Endothelial cell of umbilical vein (primary cell): ENCODE measurements around the gene PDE4B. TPM values are rescaled to one million over a fixed set of nuclear protein-coding genes. Genes with fewer than 3 reads are reported as not detected.

Experiments used
- BruUV-seq: library from RNA; stranded (reverse); fragments of 400-500 nt; replicated peaks from 2 replicates; lab custom pipeline; 2021; lab: Mats Ljungman, UMichigan
- CTCF ChIA-PET: fragments of 300-600, 350-600 bp; sonication (Branson Sonifier 250); formaldehyde crosslinking; loops from one replicate; lab custom pipeline; 2021; ENCODE audit warnings: antibody characterized with exemption, inconsistent platforms; lab: Charles Lee
- POLR2A ChIA-PET: fragments of 300-600, 350-600 bp; sonication (Branson Sonifier 250); formaldehyde crosslinking; loops from one replicate; lab custom pipeline; 2021; ENCODE audit warnings: antibody characterized with exemption, inconsistent platforms; lab: Charles Lee
- DNase-seq: peaks from one replicate; pipeline ENCODE4 v3.0.0-alpha.2; 2011; ENCODE audit warnings: low read depth, low spot score
- FAIRE-seq: peaks from 2 replicates; lab custom pipeline; 2011; peaks lifted over from hg19 to GRCh38; lab: Jason Lieb, UNC
- H2AFZ ChIP-seq: 2 replicates; pipeline ENCODE4 v1.6.0; 2012; ENCODE audit warnings: low read depth, low read length, control low read depth, inconsistent platforms
- H3K27ac ChIP-seq: 2 replicates; pipeline ENCODE4 v1.5.1; 2011; ENCODE audit warnings: low read depth, mild to moderate bottlenecking, control low read depth, low read length, moderate library complexity; ENCODE audit not compliant: insufficient read depth
- H3K27me3 ChIP-seq, 2 experiments: 2 replicates each; pipeline versions ENCODE4 v1.6.0 to v1.6.1; 2011; ENCODE audit warnings: low read length in 2 of 2, mixed read lengths in 1 of 2; ENCODE audit not compliant: control insufficient read depth in 2 of 2, insufficient read depth in 2 of 2
- H3K36me3 ChIP-seq, 2 experiments: 2 replicates in 1 of 2; 3 replicates in 1 of 2; pipeline ENCODE4 v1.5.1; 2011; ENCODE audit warnings: low read length in 2 of 2, mild to moderate bottlenecking in 1 of 2, moderate library complexity in 1 of 2; ENCODE audit not compliant: control insufficient read depth in 2 of 2, insufficient read depth in 2 of 2; ENCODE audit errors: extremely low read depth in 1 of 2
- H3K4me1 ChIP-seq: 3 replicates; pipeline ENCODE4 v1.5.1; 2011; ENCODE audit warnings: mild to moderate bottlenecking, low read length; ENCODE audit not compliant: control insufficient read depth, insufficient read depth; ENCODE audit errors: extremely low read depth
- H3K4me2 ChIP-seq: 2 replicates; pipeline ENCODE4 v1.6.1; 2011; ENCODE audit warnings: low read length, control low read depth, mixed read lengths; ENCODE audit not compliant: insufficient read depth
- H3K4me3 ChIP-seq, 3 experiments: fragments of 200-600 bp in 1 of 3; sonication (generic), shearing (Covaris generic) in 1 of 3; replicated peaks in 1 of 3; 2 replicates each; pipeline ENCODE4 v1.5.1; 2011 to 2016; ENCODE audit warnings: control low read depth in 3 of 3, low read length in 3 of 3, mild to moderate bottlenecking in 2 of 3, inconsistent platforms in 1 of 3, low read depth in 1 of 3, moderate library complexity in 1 of 3; ENCODE audit not compliant: insufficient read depth in 1 of 3
- H3K79me2 ChIP-seq: 2 replicates; pipeline ENCODE4 v1.6.0; 2012; ENCODE audit warnings: low read length, inconsistent platforms; ENCODE audit not compliant: control insufficient read depth, insufficient read depth
- H3K9ac ChIP-seq: replicated peaks from 2 replicates; pipeline ENCODE3; 2011; ENCODE audit warnings: low read length, control low read depth; ENCODE audit not compliant: insufficient read depth; ENCODE audit errors: extremely low read depth
- H3K9me1 ChIP-seq: replicated peaks from 3 replicates; pipeline ENCODE4 v1.6.0; 2011; ENCODE audit warnings: mild to moderate bottlenecking, low read length; ENCODE audit not compliant: control insufficient read depth, insufficient read depth; ENCODE audit errors: extremely low read depth
- H3K9me3 ChIP-seq: replicated peaks from 2 replicates; pipeline ENCODE4 v1.5.1; 2012; ENCODE audit warnings: low read length, inconsistent platforms; ENCODE audit not compliant: control insufficient read depth, insufficient read depth
- H4K20me1 ChIP-seq: replicated peaks from 2 replicates; pipeline ENCODE3; 2011; ENCODE audit warnings: mild to moderate bottlenecking, low read length; ENCODE audit not compliant: control insufficient read depth, insufficient read depth; ENCODE audit errors: extremely low read depth
- EZH2 ChIP-seq: IDR thresholded peaks from 2 replicates; pipeline ENCODE4 v1.6.1; 2012; ENCODE audit warnings: borderline replicate concordance, low read depth, mild to moderate bottlenecking, moderate library complexity, low read length, inconsistent platforms; ENCODE audit not compliant: severe bottlenecking
- GATA2 ChIP-seq: IDR thresholded peaks from 2 replicates; pipeline ENCODE4 v1.7.0; 2011; ENCODE audit warnings: low read depth, mild to moderate bottlenecking, moderate library complexity, mixed read lengths, low read length; ENCODE audit not compliant: insufficient read length, insufficient read depth
- JUN ChIP-seq: IDR thresholded peaks from 2 replicates; pipeline ENCODE4 v1.6.1; 2011; ENCODE audit warnings: borderline replicate concordance, low read depth; ENCODE audit not compliant: insufficient read length, insufficient read depth
- POLR2AphosphoS5 ChIP-seq: IDR thresholded peaks from 2 replicates; pipeline ENCODE4 v1.6.1; 2012; ENCODE audit warnings: low read depth, mild to moderate bottlenecking, control low read depth, low read length, moderate library complexity; ENCODE audit not compliant: insufficient read depth
- dilution Hi-C: fragments of 300-500 bp; cut with MboI; formaldehyde crosslinking; loops from one replicate; pipeline ENCODE4 v1.15.0; 2019; ENCODE audit warnings: low sequenced_read_pairs; ENCODE audit not compliant: extremely low pct_ligation_motif_present
- intact Hi-C: fragments of 100-400 bp; cut with micrococcal nuclease; formaldehyde crosslinking; loops from one replicate; pipeline ENCODE4 v1.10.0; 2022
- polyA plus RNA-seq, 4 experiments: library from polyadenylated mRNA; depleted of rRNA in 3 of 4; stranded (reverse) in 3 of 4; unstranded in 1 of 4; fragments of >200 nt; gene quantifications; 2 replicates each; pipeline versions ENCODE4 v1.2.1 to v1.2.3, GENCODE V29; 2011 to 2012; ENCODE audit warnings: missing spikeins in 1 of 4
- total RNA-seq: library from RNA; stranded (reverse); gene quantifications from 2 replicates; pipeline ENCODE4 v1.2.3, GENCODE V29; 2021
- TF ChIP-seq, protein P1 (sequence below), 2 donors: IDR thresholded peaks; 1 replicate in 1 of 2; 2 replicates in 1 of 2; pipeline ENCODE4 v1.5.1; 2011; ENCODE audit warnings: low read length in 2 of 2, mild to moderate bottlenecking in 2 of 2, moderate library complexity in 2 of 2, control low read depth in 1 of 2, inconsistent platforms in 1 of 2, low read depth in 1 of 2; ENCODE audit not compliant: insufficient read depth in 1 of 2; ENCODE audit errors: extremely low read depth in 1 of 2

The PDE4B gene
- total and polyA plus RNA-seq, 2 donors (not counting 3 experiments of a cell fraction or from before 2014, with no cell fraction given) = 63.5 to 69.8 TPM

DNA sequence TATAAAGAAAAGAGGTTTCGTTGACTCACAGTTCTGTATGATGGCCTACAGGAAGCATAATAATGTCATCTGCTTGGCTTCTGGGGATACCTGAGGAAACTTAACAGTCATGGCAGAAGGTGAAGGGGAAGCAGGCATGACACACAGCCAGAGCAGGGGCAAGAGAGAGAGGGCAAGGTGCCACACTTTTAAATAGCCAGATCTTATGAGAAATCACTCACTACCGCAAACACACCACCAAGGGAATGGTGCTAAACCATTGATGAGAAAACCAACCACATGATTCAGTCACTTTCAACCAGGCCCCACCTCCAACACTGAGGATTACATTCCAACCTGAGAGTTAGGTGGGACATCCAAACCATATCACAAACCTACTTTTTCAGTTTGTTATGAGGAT lies 495.4 kb downstream of the PDE4B start:
- Histone ChIP-seq H3K27me3 (no peaks in the 10 kb centered on the region), H3K27ac (no peak overlapping the region), H3K4me3 (no peak overlapping the region), H3K36me3 (no peaks in the 10 kb centered on the region), H3K9me1 (no peaks in the 10 kb centered on the region), H3K9ac (no peak overlapping the region), H4K20me1 (no peaks in the 10 kb centered on the region), H3K4me1 (peaks cover 3% of the 10 kb centered on the region), H3K9me3 (no peaks in the 10 kb centered on the region), H3K4me2 (no peak overlapping the region), H2AFZ (no peak overlapping the region), H3K79me2 (no peaks in the 10 kb centered on the region)
- ChIA-PET CTCF (interaction anchor here (1.5 kb wide), 1 partner anchor 11 kb away, joined by 3 read pairs; no protein-coding TSS in a partner anchor), POLR2A (no interaction called here)
- DNase-seq = no peak
- dilution Hi-C loops = no loop called here
- FAIRE-seq = no peak
- no TSS peak for BruUV-seq
- intact Hi-C loops = no loop called here
- no peak for TF ChIP-seq POLR2AphosphoS5
- TF ChIP-seq EZH2 = no peak
- TF ChIP-seq, protein P1, sequence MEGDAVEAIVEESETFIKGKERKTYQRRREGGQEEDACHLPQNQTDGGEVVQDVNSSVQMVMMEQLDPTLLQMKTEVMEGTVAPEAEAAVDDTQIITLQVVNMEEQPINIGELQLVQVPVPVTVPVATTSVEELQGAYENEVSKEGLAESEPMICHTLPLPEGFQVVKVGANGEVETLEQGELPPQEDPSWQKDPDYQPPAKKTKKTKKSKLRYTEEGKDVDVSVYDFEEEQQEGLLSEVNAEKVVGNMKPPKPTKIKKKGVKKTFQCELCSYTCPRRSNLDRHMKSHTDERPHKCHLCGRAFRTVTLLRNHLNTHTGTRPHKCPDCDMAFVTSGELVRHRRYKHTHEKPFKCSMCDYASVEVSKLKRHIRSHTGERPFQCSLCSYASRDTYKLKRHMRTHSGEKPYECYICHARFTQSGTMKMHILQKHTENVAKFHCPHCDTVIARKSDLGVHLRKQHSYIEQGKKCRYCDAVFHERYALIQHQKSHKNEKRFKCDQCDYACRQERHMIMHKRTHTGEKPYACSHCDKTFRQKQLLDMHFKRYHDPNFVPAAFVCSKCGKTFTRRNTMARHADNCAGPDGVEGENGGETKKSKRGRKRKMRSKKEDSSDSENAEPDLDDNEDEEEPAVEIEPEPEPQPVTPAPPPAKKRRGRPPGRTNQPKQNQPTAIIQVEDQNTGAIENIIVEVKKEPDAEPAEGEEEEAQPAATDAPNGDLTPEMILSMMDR (IDR thresholded peaks at IDR 0.05; ENCODE audit: extremely low read depth in 1 of 2, insufficient read depth in 1 of 2, low read depth in 1 of 2, low read length in 2 of 2) = no peak
- no peak for TF ChIP-seq GATA2
- TF ChIP-seq JUN = no peak
